H9 (cell line): ENCODE results near the gene RAET1G. TPM values are rescaled to one million over a fixed set of nuclear protein-coding genes. Genes with fewer than 3 reads are reported as not detected.

ENCODE experiments used
- DNase-seq: peaks from one replicate; pipeline ENCODE4 v3.0.0-alpha.2; 2017
- H2AFZ ChIP-seq: one replicate; pipeline ENCODE4 v1.6.1; 2013; ENCODE audit warnings: mild to moderate bottlenecking, low read length, control low read depth, moderate library complexity
- H2AK5ac ChIP-seq: 2 replicates; pipeline ENCODE4 v1.6.1; 2013; ENCODE audit warnings: low read length, control low read depth, mixed read lengths; ENCODE audit not compliant: insufficient read length
- H2BK120ac ChIP-seq: one replicate; pipeline ENCODE4 v1.6.1; 2013; ENCODE audit warnings: low read depth, mild to moderate bottlenecking, low read length, control low read depth, inconsistent platforms; ENCODE audit not compliant: poor library complexity, severe bottlenecking
- H2BK12ac ChIP-seq: 2 replicates; pipeline ENCODE4 v1.6.1; 2013; ENCODE audit warnings: low read length, control low read depth, mixed read lengths, low read depth; ENCODE audit not compliant: insufficient read length
- H2BK15ac ChIP-seq: 2 replicates; pipeline ENCODE4 v1.6.1; 2013; ENCODE audit warnings: low read depth, low read length, control low read depth
- H2BK20ac ChIP-seq: one replicate; pipeline ENCODE4 v1.6.1; 2013; ENCODE audit warnings: low read depth, mild to moderate bottlenecking, low read length, control low read depth, inconsistent platforms; ENCODE audit not compliant: poor library complexity, severe bottlenecking
- H2BK5ac ChIP-seq: 2 replicates; pipeline ENCODE4 v1.6.1; 2013; ENCODE audit warnings: low read length, control low read depth, mixed read lengths; ENCODE audit not compliant: insufficient read length
- H3K14ac ChIP-seq: 2 replicates; pipeline ENCODE4 v1.6.1; 2013; ENCODE audit warnings: low read length, control low read depth; ENCODE audit not compliant: insufficient read depth
- H3K18ac ChIP-seq: 2 replicates; pipeline ENCODE4 v1.6.1; 2013; ENCODE audit warnings: low read depth, mild to moderate bottlenecking, mixed read lengths, low read length, control low read depth; ENCODE audit not compliant: insufficient read length
- H3K23ac ChIP-seq: 2 replicates; pipeline ENCODE4 v1.6.1; 2013; ENCODE audit warnings: low read length, control low read depth, mixed read lengths, low read depth; ENCODE audit not compliant: insufficient read length
- H3K23me2 ChIP-seq: 2 replicates; pipeline ENCODE4 v1.6.1; 2013; ENCODE audit warnings: low read depth, mild to moderate bottlenecking, mixed read lengths, low read length, control low read depth; ENCODE audit not compliant: insufficient read length, poor library complexity, severe bottlenecking
- H3K27ac ChIP-seq: 2 replicates; pipeline ENCODE4 v1.5.1; 2013; ENCODE audit warnings: low read length, control low read depth, mixed read lengths, low read depth; ENCODE audit not compliant: insufficient read length
- H3K27me3 ChIP-seq: 2 replicates; pipeline ENCODE4 v1.6.1; 2013; ENCODE audit warnings: low read length, control low read depth, inconsistent platforms; ENCODE audit not compliant: insufficient read depth
- H3K4ac ChIP-seq: 2 replicates; pipeline ENCODE4 v1.6.1; 2013; ENCODE audit warnings: low read depth, mild to moderate bottlenecking, control low read depth, inconsistent platforms, low read length, moderate library complexity
- H3K4me1 ChIP-seq: 2 replicates; pipeline ENCODE4 v1.6.1; 2013; ENCODE audit warnings: low read length, control low read depth, inconsistent platforms; ENCODE audit not compliant: insufficient read depth
- H3K4me2 ChIP-seq: 2 replicates; pipeline ENCODE4 v1.6.1; 2013; ENCODE audit warnings: low read length, control low read depth, mixed read lengths; ENCODE audit not compliant: insufficient read length, insufficient read depth
- H3K56ac ChIP-seq: 2 replicates; pipeline ENCODE4 v1.6.1; 2013; ENCODE audit warnings: low read depth, mild to moderate bottlenecking, mixed read lengths, low read length, control low read depth; ENCODE audit not compliant: insufficient read length
- H3K79me1 ChIP-seq: 2 replicates; pipeline ENCODE4 v1.6.1; 2013; ENCODE audit warnings: low read depth, mild to moderate bottlenecking, moderate library complexity, low read length, control low read depth, inconsistent platforms; ENCODE audit not compliant: insufficient read depth, poor library complexity, severe bottlenecking
- H3K79me2 ChIP-seq: 2 replicates; pipeline ENCODE4 v1.6.1; 2013; ENCODE audit warnings: low read length, control low read depth, inconsistent platforms; ENCODE audit not compliant: insufficient read depth
- H3K9ac ChIP-seq: 2 replicates; pipeline ENCODE4 v1.6.1; 2013; ENCODE audit warnings: low read length, control low read depth, mixed read lengths; ENCODE audit not compliant: insufficient read length; ENCODE audit errors: extremely low read depth
- H3K9me3 ChIP-seq: one replicate; pipeline ENCODE4 v1.6.1; 2013; ENCODE audit warnings: low read depth, low read length, inconsistent platforms; ENCODE audit not compliant: control insufficient read depth
- H3T11ph ChIP-seq: one replicate; pipeline ENCODE4 v1.6.1; 2013; ENCODE audit warnings: mild to moderate bottlenecking, low read length, control low read depth, inconsistent platforms
- H4K20me1 ChIP-seq: one replicate; pipeline ENCODE4 v1.6.1; 2013; ENCODE audit not compliant: control insufficient read depth, insufficient read length, insufficient read depth
- H4K5ac ChIP-seq: 2 replicates; pipeline ENCODE4 v1.6.1; 2013; ENCODE audit warnings: low read depth, mild to moderate bottlenecking, mixed read lengths, low read length, control low read depth; ENCODE audit not compliant: insufficient read length
- H4K8ac ChIP-seq: replicated peaks from 2 replicates; pipeline ENCODE4 v1.6.1; 2013; ENCODE audit warnings: low read length, control low read depth, mixed read lengths, low read depth; ENCODE audit not compliant: insufficient read length
- H4K91ac ChIP-seq: 2 replicates; pipeline ENCODE4 v1.6.1; 2013; ENCODE audit warnings: low read depth, mild to moderate bottlenecking, moderate library complexity, mixed read lengths, low read length, control low read depth; ENCODE audit not compliant: insufficient read length
- H3K27ac Mint-ChIP-seq, 3 experiments: 2 replicates in 2 of 3; 3 replicates in 1 of 3; pipeline ENCODE4 v1.8.0; 2020 to 2021; ENCODE audit warnings: mixed read lengths in 3 of 3, mild to moderate bottlenecking in 1 of 3, moderate library complexity in 1 of 3
- H3K27me3 Mint-ChIP-seq: 2 replicates; pipeline ENCODE4 v1.8.0; 2021; ENCODE audit warnings: low read depth, mild to moderate bottlenecking, moderate library complexity, mixed read lengths
- H3K36me3 Mint-ChIP-seq, 3 experiments: 2 replicates in 2 of 3; 3 replicates in 1 of 3; pipeline ENCODE4 v1.8.0; 2020 to 2021; ENCODE audit warnings: low read depth in 3 of 3, mixed read lengths in 3 of 3; ENCODE audit not compliant: insufficient read depth in 1 of 3
- H3K4me1 Mint-ChIP-seq, 2 experiments: 2 replicates each; pipeline ENCODE4 v1.8.0; 2020; ENCODE audit warnings: mixed read lengths in 2 of 2
- H3K4me3 Mint-ChIP-seq, 2 experiments: 2 replicates in 1 of 2; 3 replicates in 1 of 2; pipeline ENCODE4 v1.8.0; 2020 to 2021; ENCODE audit warnings: mild to moderate bottlenecking in 2 of 2, mixed read lengths in 2 of 2, moderate library complexity in 1 of 2
- H3K9me3 Mint-ChIP-seq, 2 experiments: 2 replicates in 1 of 2; 3 replicates in 1 of 2; pipeline ENCODE4 v1.8.0; 2020; ENCODE audit warnings: mild to moderate bottlenecking in 2 of 2, mixed read lengths in 2 of 2, moderate library complexity in 1 of 2
- WGBS: extraction: QIAGEN DNeasy Blood & Tissue Kit; methylation state at CpG from one replicate; pipeline ENCODE4 v1.1.7; 2013; ENCODE audit warnings: missing lambda C conversion rate, low lambda C conversion rate, mixed read lengths; ENCODE audit not compliant: insufficient read length; ENCODE audit errors: extremely low coverage; 5-methylcytosine and 5-hydroxymethylcytosine counted together
- total RNA-seq: library from RNA; stranded (reverse); gene quantifications from 2 replicates; pipeline ENCODE4 v1.2.1, GENCODE V29; 2021
- TF ChIP-seq, protein P1 (sequence below): fragments of 200-600 bp; sonication (generic); conservative IDR thresholded peaks from 3 replicates; pipeline ENCODE4 v1.8.0; 2021; ENCODE audit warnings: antibody characterized with exemption, mild to moderate bottlenecking

The RAET1G gene
- total RNA-seq, 1 experiment from 2014 or later, result not detected

DNA sequence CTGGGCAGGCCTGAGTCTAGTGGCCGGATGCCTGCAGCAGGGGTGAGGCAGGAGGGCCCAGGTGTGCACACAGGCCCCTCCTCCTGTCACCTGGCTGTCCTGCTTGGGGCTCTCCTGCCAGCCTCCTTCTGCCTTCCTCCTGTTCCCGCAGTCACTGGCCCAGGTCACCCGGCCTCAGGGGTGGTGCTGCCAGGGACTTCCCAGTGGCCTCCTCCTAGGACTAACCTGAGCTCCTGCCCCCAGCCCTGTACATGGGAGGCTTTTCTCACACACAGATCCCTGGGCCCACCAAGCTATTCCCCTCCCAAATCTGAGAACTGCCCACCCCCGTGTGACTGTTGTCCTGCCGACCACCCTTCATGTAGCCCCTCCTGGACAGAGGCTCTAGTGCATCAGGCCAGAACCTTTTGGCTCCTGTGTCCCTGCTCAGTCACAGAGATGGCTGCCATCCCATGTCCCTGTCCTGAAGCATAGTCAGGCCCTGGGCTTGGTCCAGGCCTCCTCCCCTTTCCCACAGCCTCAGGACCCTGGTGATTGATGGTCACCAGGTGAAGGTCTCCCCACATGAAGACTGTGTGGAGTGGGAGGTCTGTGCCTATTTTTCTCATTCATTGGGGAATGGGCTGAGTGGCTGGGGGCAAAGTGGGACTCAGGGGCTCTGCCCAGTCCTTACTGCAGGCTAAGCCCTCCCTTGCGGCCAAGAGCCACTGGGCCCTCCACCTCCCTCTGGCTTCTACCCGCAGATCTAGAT, 39.7 kb upstream of the RAET1G start:
- no peak overlapping the region for H3T11ph ChIP-seq
- no peaks in the 10 kb centered on the region for H3K9me3 ChIP-seq
- no CpG with 5 or more reads among the region's 7 CpGs for WGBS
- peak overlapping the region; percentile 58 for H3K18ac ChIP-seq
- H3K9me3 Mint-ChIP-seq, result no peaks in the 10 kb centered on the region; a peak in 1 of 5 replicates
- no peak overlapping the region for H2AFZ ChIP-seq
- no peak overlapping the region for H3K27ac ChIP-seq
- H3K79me1 ChIP-seq, result no peaks in the 10 kb centered on the region
- no peak overlapping the region for H4K91ac ChIP-seq
- H3K4me1 Mint-ChIP-seq, result peaks cover 20 to 25% of the 10 kb centered on the region in 2 experiments
- peak overlapping the region; percentile 88 for H3K14ac ChIP-seq
- no peak overlapping the region for H3K9ac ChIP-seq
- H3K27ac Mint-ChIP-seq, result peak overlapping the region in 1 of 3 experiments; percentile 96; a peak in 1 of 7 replicates
- peak overlapping the region; percentile 83 to 85 for H3K4me3 Mint-ChIP-seq
- H3K79me2 ChIP-seq, result no peaks in the 10 kb centered on the region
- peaks cover 0 to 4% (median 0%) of the 10 kb centered on the region in 3 experiments; a peak in 2 of 7 replicates for H3K36me3 Mint-ChIP-seq
- no peaks in the 10 kb centered on the region for H4K20me1 ChIP-seq
- H2BK15ac ChIP-seq, result no peak overlapping the region
- H3K23me2 ChIP-seq, result peaks cover 14% of the 10 kb centered on the region
- no peak for DNase-seq
- H2BK5ac ChIP-seq, result no peak overlapping the region
- no peak overlapping the region for H2AK5ac ChIP-seq
- peaks cover 100% of the 10 kb centered on the region for H3K27me3 Mint-ChIP-seq
- H4K5ac ChIP-seq, result no peak overlapping the region
- 0 out of 2 replicates have a peak, but pooled peaks cover 2% of the 10 kb centered on the region for H3K4me1 ChIP-seq
- no peak overlapping the region for H2BK120ac ChIP-seq
- no peak overlapping the region for H3K4ac ChIP-seq
- H2BK20ac ChIP-seq, result no peak overlapping the region
- no peak overlapping the region for H2BK12ac ChIP-seq
- H3K27me3 ChIP-seq, result peaks cover 49% of the 10 kb centered on the region
- TF ChIP-seq, protein P1, sequence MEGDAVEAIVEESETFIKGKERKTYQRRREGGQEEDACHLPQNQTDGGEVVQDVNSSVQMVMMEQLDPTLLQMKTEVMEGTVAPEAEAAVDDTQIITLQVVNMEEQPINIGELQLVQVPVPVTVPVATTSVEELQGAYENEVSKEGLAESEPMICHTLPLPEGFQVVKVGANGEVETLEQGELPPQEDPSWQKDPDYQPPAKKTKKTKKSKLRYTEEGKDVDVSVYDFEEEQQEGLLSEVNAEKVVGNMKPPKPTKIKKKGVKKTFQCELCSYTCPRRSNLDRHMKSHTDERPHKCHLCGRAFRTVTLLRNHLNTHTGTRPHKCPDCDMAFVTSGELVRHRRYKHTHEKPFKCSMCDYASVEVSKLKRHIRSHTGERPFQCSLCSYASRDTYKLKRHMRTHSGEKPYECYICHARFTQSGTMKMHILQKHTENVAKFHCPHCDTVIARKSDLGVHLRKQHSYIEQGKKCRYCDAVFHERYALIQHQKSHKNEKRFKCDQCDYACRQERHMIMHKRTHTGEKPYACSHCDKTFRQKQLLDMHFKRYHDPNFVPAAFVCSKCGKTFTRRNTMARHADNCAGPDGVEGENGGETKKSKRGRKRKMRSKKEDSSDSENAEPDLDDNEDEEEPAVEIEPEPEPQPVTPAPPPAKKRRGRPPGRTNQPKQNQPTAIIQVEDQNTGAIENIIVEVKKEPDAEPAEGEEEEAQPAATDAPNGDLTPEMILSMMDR, result no peak
- no peak overlapping the region for H3K56ac ChIP-seq
- H3K23ac ChIP-seq, result no peak overlapping the region
- no peak overlapping the region for H4K8ac ChIP-seq
- peak overlapping the region; percentile 72 for H3K4me2 ChIP-seq
